Type B pancreatic cell (in vitro differentiated cells): ENCODE results near the gene LLPH. TPM values are rescaled to one million over a fixed set of nuclear protein-coding genes. Genes with fewer than 3 reads are reported as not detected.

ENCODE experiments used
- DNase-seq: peaks from one replicate; pipeline ENCODE4 v3.0.0; 2021; ENCODE audit warnings: mixed read lengths; ENCODE audit not compliant: unreplicated experiment; ENCODE audit errors: extremely low spot score
- H3K27ac Mint-ChIP-seq: 2 replicates; pipeline ENCODE4 v1.8.0; 2021; ENCODE audit warnings: mild to moderate bottlenecking, mixed read lengths
- H3K27me3 Mint-ChIP-seq: 2 replicates; pipeline ENCODE4 v1.8.0; 2021; ENCODE audit warnings: mixed read lengths
- H3K36me3 Mint-ChIP-seq: 2 replicates; pipeline ENCODE4 v1.8.0; 2021; ENCODE audit warnings: mixed read lengths
- H3K4me1 Mint-ChIP-seq: one replicate; pipeline ENCODE4 v1.8.0; 2021; ENCODE audit warnings: mixed read lengths; ENCODE audit not compliant: unreplicated experiment
- H3K4me3 Mint-ChIP-seq: 2 replicates; pipeline ENCODE4 v1.8.0; 2021; ENCODE audit warnings: mild to moderate bottlenecking, mixed read lengths
- H3K9me3 Mint-ChIP-seq: 2 replicates; pipeline ENCODE4 v1.8.0; 2021; ENCODE audit warnings: mixed read lengths
- total RNA-seq: library from RNA; stranded (reverse); gene quantifications from 2 replicates; pipeline ENCODE4 v1.2.1, GENCODE V29; 2021; ENCODE audit warnings: low replicate concordance
- TF ChIP-seq, protein P1 (sequence below): fragments of 200-600 bp; sonication (generic); conservative IDR thresholded peaks from 2 replicates; pipeline ENCODE4 v1.5.0; 2021; ENCODE audit warnings: antibody characterized with exemption, mild to moderate bottlenecking

LLPH gene
- total RNA-seq, 1 donor from 2014 or later: 26.3 TPM

GRCh38 chr12:66149702-66150398 lies 19.3 kb upstream of the LLPH start:
- Mint-ChIP-seq H3K9me3 (no peaks in the 10 kb centered on the region), H3K4me3 (no peak overlapping the region), H3K36me3 (no peaks in the 10 kb centered on the region), H3K27ac (no peak overlapping the region), H3K4me1 (peaks cover 3% of the 10 kb centered on the region), H3K27me3 (no peaks in the 10 kb centered on the region)
- no peak for DNase-seq
- TF ChIP-seq, protein P1, sequence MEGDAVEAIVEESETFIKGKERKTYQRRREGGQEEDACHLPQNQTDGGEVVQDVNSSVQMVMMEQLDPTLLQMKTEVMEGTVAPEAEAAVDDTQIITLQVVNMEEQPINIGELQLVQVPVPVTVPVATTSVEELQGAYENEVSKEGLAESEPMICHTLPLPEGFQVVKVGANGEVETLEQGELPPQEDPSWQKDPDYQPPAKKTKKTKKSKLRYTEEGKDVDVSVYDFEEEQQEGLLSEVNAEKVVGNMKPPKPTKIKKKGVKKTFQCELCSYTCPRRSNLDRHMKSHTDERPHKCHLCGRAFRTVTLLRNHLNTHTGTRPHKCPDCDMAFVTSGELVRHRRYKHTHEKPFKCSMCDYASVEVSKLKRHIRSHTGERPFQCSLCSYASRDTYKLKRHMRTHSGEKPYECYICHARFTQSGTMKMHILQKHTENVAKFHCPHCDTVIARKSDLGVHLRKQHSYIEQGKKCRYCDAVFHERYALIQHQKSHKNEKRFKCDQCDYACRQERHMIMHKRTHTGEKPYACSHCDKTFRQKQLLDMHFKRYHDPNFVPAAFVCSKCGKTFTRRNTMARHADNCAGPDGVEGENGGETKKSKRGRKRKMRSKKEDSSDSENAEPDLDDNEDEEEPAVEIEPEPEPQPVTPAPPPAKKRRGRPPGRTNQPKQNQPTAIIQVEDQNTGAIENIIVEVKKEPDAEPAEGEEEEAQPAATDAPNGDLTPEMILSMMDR: peak; percentile 59

DNA sequence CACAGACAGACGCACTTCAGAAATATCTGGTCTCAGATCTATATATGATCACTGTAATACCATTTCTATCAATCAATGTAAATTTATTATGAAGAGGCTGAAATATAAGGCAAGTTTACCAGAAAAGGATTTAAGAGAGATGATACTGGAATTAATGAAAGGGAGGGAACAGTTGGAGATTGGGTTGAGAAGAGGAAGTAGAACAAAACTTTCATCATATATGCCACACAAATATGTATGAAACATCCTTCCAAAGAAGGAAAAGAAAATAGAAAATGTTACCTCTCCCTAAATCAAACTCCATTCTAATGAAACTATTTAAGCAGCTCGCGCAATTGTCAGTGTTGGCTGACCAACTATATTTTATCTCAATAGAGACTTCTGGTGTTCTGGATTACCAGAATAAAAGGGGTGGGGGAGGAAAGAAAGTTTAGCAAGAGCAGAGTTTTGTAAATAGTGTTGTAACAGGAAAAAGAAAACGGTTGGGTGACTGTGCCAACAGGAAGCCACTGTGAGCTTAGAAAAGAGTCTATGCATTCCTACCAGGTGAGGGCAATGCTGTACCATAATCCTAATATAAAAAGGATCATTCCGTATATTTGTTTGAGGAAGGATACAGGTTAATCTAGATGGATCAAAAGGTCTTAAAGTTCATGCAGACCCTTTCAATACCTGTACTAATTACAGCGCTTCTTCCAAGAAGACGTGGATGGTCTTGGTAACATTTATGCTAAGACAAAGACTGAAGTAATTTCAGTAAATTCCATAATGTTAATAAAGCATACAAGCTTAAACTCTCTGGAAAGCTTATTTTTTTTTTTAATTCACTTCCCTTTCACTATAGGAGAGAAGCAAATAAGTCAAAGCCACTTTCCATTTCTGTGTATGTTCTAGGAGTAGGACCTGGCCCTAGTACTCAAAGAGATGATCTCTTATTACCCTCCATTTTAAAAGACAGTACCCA lies 14.5 kb upstream of the LLPH start:
- DNase-seq: no peak
- TF ChIP-seq, protein P1: peak; percentile 78
- H3K27ac Mint-ChIP-seq: peak overlapping the region; percentile 71
- H3K4me1 Mint-ChIP-seq: peaks cover 6% of the 10 kb centered on the region
- H3K9me3 Mint-ChIP-seq: peaks cover 4% of the 10 kb centered on the region
- H3K36me3 Mint-ChIP-seq: peaks cover 7% of the 10 kb centered on the region
- no peak overlapping the region for H3K4me3 Mint-ChIP-seq
- no peaks in the 10 kb centered on the region for H3K27me3 Mint-ChIP-seq

DNA sequence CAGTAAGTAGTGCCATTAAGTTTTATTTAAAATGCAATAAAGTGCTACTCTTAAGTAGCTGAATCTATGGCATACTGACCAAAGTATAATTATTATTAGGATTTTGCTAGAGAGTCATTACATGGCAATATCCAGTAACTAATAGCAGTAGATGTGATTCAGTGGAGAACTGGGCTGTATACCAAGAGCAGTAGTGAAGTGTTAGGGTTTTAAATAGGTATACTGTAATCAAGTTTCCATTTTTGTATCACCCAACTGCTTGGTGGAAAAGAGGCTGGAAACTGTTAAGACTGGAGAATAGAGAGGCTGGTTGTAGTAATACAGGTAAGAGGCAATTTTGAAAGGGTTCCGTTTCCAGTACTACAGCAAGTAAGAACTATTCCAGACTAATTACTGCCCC lies 13.3 kb upstream of the LLPH start:
- Mint-ChIP-seq H3K27ac (no peak overlapping the region), H3K27me3 (no peaks in the 10 kb centered on the region), H3K4me3 (no peak overlapping the region), H3K36me3 (peaks cover 15% of the 10 kb centered on the region), H3K9me3 (peaks cover 4% of the 10 kb centered on the region), H3K4me1 (peaks cover 6% of the 10 kb centered on the region)
- DNase-seq: no peak
- TF ChIP-seq, protein P1: no peak

DNA sequence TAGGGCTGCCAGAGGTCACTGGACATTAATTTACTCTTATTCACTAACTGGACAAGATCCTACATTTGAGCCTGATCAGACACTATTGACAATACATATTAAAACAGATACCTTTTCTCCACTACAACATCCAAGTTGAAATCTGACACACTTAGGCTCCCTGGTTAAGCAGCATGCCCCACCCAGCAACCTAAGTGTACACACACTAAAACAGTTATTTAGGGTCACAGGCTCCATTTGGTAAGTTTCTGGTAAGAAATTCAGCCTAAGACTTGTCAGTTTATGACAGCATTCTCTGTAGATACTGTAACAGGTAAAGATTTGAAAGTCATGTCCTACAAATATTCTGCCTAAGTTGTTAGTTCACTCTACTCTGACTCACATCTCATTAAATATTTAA lies 12.3 kb upstream of the LLPH start:
- peaks cover 6% of the 10 kb centered on the region for H3K4me1 Mint-ChIP-seq
- no peaks in the 10 kb centered on the region for H3K27me3 Mint-ChIP-seq
- H3K27ac Mint-ChIP-seq: no peak overlapping the region
- peaks cover 15% of the 10 kb centered on the region for H3K36me3 Mint-ChIP-seq
- no peak overlapping the region for H3K4me3 Mint-ChIP-seq
- H3K9me3 Mint-ChIP-seq: peaks cover 4% of the 10 kb centered on the region
- TF ChIP-seq, protein P1: no peak
- DNase-seq: no peak

DNA sequence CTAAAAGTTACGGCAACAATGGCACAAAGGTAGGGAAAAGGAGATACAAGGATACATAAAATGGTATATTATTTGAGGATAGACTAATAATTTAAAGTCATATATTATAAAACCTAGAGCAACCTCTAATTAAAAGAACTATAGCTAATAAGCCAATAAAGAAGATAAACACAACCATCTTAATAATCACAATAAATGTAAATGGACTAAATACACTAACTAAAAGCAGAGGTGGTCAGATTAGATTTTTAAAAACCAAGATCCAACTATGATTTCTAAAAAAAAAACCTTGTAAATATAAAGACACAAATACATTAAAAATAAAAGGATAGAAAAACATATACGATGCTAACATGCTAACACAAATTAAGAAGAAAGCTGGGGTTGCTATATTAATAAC lies 10.7 kb upstream of the LLPH start:
- no peak overlapping the region for H3K4me3 Mint-ChIP-seq
- no peak for DNase-seq
- H3K27ac Mint-ChIP-seq: no peak overlapping the region
- H3K36me3 Mint-ChIP-seq: peaks cover 18% of the 10 kb centered on the region
- H3K9me3 Mint-ChIP-seq: peaks cover 5% of the 10 kb centered on the region
- H3K4me1 Mint-ChIP-seq: peaks cover 6% of the 10 kb centered on the region
- H3K27me3 Mint-ChIP-seq: no peaks in the 10 kb centered on the region
- TF ChIP-seq, protein P1: no peak
